HG03521 (cell line): ENCODE results near the gene RSPRY1.

Experiments used
- ATAC-seq: cut with Tn5 transposase; IDR thresholded peaks from one replicate; pipeline ENCODE4 v1.9.1; 2021; ENCODE audit warnings: mild to moderate bottlenecking, moderate library complexity; ENCODE audit not compliant: unreplicated experiment

Gene RSPRY1

DNA sequence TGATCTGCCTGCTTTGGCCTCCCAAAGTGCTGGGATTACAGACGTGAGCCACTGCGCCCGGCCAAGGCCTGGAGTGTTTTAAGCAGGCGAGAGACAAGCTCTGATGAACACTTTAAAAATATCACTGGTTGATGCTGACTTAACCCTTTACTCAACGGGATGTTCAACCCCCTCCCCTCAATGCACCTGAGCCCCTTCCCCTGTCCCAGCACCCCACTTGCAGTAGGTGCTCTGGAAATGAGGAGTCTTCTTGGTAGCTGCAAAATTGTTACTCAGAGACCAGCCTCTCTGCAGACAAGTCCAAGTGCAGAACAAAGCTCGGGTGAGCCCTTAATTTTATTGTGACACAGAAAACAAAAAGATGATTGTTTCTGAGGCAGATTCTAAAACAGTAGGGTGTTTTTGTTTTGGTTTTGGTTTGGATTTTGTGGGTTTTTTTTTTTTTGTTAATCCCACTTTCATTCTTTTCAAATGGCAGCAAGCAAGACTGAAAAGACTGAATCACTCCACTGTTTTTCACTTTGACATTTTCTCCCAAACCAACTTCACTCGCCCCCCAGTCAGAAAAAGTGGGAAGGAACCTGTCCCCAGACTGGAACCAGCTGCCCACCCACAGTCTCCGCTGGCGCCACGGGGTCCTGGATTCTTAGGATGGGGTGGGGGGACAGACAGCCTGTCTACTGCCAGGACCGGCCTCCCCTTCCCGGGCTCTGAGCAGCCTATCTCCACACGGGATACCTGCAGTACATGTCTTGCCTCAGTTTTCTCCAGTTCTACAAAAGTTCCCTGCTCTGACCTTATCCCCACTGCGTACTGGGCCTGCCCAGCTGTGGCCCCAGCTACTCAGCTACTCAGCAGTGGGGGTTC lies 103.5 kb downstream of the RSPRY1 start:
- ATAC-seq: no peak
